ENCODE data around the gene CD24. TPM values are rescaled to one million over a fixed set of nuclear protein-coding genes. Genes with fewer than 3 reads are reported as not detected.
A peak's percentile ranks its signal among the peaks of the same experiment; 100 is the strongest.

Gene CD24
- total and polyA plus RNA-seq, 7 donors, result 0.26 to 1.5 (median 0.69) TPM

DNA sequence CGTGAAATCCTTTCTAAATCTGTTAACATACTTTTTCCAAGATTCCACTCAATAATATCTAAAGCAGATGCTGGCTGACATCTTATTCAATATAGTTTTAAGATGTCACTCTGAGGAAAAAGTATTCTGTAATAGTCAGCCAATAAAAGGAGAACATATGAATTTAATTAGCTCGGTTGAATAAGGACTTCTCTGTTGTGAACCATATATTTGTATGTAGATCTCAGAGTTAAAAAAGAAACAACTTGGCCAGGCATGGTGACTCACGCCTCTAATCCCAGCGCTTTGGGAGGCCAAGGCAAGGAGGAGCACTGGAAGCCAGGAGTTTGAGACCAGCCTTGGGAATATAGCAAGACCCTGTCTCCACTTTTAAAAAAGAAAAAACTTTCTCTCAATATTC is 7.4 kb upstream of the CD24 start:
- no peak overlapping the region for H3K4me3 ChIP-seq
- no peak overlapping the region for H3K27ac ChIP-seq
- no peaks in the 10 kb centered on the region for H3K4me1 ChIP-seq
- TF ChIP-seq, protein P1, sequence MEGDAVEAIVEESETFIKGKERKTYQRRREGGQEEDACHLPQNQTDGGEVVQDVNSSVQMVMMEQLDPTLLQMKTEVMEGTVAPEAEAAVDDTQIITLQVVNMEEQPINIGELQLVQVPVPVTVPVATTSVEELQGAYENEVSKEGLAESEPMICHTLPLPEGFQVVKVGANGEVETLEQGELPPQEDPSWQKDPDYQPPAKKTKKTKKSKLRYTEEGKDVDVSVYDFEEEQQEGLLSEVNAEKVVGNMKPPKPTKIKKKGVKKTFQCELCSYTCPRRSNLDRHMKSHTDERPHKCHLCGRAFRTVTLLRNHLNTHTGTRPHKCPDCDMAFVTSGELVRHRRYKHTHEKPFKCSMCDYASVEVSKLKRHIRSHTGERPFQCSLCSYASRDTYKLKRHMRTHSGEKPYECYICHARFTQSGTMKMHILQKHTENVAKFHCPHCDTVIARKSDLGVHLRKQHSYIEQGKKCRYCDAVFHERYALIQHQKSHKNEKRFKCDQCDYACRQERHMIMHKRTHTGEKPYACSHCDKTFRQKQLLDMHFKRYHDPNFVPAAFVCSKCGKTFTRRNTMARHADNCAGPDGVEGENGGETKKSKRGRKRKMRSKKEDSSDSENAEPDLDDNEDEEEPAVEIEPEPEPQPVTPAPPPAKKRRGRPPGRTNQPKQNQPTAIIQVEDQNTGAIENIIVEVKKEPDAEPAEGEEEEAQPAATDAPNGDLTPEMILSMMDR (IDR thresholded peaks at IDR 0.05), result no peak
- intact Hi-C loops (cut with DNase I), result loop anchor here in 1 of 2 donors (10.0 kb wide), 1 partner anchor 377 kb away; no protein-coding TSS in a partner anchor
- H3K36me3 ChIP-seq (ENCODE audit: insufficient read depth in 1 of 2, low read depth in 1 of 2), result no peaks in the 10 kb centered on the region
- H3K9me3 ChIP-seq, result no peaks in the 10 kb centered on the region
- 57 to 66% (median 65%) methylated on average over 4 of the region's 4 CpGs for WGBS, 3 donors
- ATAC-seq (no peak), DNase-seq (no peak)
- peaks cover 0 to 46% (median 3%) of the 10 kb centered on the region in 3 donors for H3K27me3 ChIP-seq (ENCODE audit: insufficient read depth in 3 of 3, low read length in 2 of 3)

DNA sequence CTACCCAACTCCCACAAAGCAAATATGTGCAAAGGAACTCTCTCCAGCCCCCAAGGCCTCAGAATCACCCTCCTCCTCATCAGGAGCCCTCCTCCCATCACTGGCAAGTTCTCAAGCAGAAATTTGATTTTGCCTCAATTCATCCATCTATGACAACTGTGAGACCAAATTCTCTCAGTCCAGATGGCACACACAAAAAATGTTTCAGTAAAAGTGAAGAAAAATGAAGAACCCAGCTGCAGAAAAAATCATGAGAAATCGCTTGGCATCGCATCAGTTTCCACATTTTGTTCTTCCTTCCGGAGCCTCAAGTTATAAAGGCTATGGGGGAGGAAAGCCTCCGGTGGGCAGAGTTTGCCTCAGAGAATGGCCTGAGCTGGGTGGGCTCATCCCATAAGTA is 6.4 kb upstream of the CD24 start:
- intact Hi-C loops (cut with DNase I), result loop anchor here in 1 of 2 donors (10.0 kb wide), 1 partner anchor 376 kb away; no protein-coding TSS in a partner anchor
- Histone ChIP-seq H3K9me3 (no peaks in the 10 kb centered on the region), H3K4me1 (no peaks in the 10 kb centered on the region), H3K27ac (no peak overlapping the region), H3K4me3 (no peak overlapping the region), H3K27me3 (ENCODE audit: insufficient read depth in 3 of 3, low read length in 2 of 3) (peaks cover 0 to 49% (median 3%) of the 10 kb centered on the region in 3 donors), H3K36me3 (ENCODE audit: insufficient read depth in 1 of 2, low read depth in 1 of 2) (no peaks in the 10 kb centered on the region)
- WGBS, 3 donors, result 72 to 77% (median 76%) methylated on average over 4 of the region's 4 CpGs
- DNase-seq (no peak), ATAC-seq (no peak)
- TF ChIP-seq, protein P1 (IDR thresholded peaks at IDR 0.05), result no peak

DNA sequence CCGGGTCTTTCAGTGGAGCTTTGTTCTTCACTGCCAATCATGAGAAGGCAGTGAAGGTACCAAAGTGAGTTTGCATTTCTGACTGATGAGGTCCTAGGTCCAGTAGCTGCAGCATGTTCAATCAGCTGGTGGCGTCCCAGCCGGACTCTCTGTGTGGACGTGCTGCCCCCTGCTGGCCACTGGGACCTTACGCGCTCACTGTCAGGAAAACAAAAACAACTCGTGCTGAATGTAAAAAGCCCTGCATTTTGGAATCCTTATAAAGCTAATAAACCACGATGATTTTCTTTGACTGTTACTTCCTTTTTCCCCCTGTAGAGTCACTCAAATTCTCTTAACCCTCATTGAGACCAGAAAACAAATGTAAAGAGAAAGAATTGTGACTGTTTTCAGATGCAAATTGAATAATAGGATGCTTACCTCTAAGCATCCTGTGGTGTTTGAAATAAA is 4.9 kb upstream of the CD24 start:
- peak; percentile 85 to 91 for DNase-seq
- TF ChIP-seq, protein P1 (IDR thresholded peaks at IDR 0.05), result peak; percentile 93
- peak; percentile 87 to 94 (median 89) for ATAC-seq
- H3K36me3 ChIP-seq (ENCODE audit: insufficient read depth in 1 of 2, low read depth in 1 of 2), result no peaks in the 10 kb centered on the region
- peaks cover under 1% of the 10 kb centered on the region for H3K4me1 ChIP-seq
- 0 to 1% (median 0%) methylated on average over 8 of the region's 8 CpGs for WGBS, 3 donors
- no peak overlapping the region for H3K27ac ChIP-seq
- H3K27me3 ChIP-seq (ENCODE audit: insufficient read depth in 3 of 3, low read length in 2 of 3), result peaks cover 0 to 49% (median 5%) of the 10 kb centered on the region in 3 donors
- no peaks in the 10 kb centered on the region for H3K9me3 ChIP-seq
- intact Hi-C loops (cut with DNase I), result loop anchor here (2.0 to 5.0 kb wide), 4 partner anchors 371 to 642 kb away; no protein-coding TSS in a partner anchor
- no peak overlapping the region for H3K4me3 ChIP-seq

DNA sequence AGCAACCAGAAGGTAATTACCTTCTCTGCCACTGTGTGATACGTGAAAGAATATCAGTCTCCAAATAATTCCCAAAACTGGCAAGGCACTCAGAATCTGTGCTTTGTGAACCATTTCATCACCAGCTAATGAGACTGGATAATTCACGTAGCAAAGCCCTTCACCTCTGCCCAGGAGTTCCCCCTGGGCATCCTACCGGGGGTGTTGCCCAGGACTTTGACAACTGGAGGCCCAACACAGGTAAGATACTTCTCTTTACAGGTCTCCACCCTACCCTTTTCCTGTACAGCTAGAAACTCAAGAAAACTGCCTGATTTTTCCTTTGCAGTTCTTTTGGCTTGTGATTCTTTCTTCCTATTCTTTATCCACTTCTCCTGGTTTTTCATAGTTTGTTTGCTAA is 2.7 kb upstream of the CD24 start:
- intact Hi-C loops (cut with DNase I), result loop anchor here in 1 of 2 donors (5.0 kb wide), 1 partner anchor 640 kb away; no protein-coding TSS in a partner anchor
- Histone ChIP-seq H3K4me3 (no peak overlapping the region), H3K27ac (no peak overlapping the region), H3K4me1 (peaks cover 12% of the 10 kb centered on the region), H3K9me3 (no peaks in the 10 kb centered on the region), H3K36me3 (ENCODE audit: insufficient read depth in 1 of 2, low read depth in 1 of 2) (no peaks in the 10 kb centered on the region), H3K27me3 (ENCODE audit: insufficient read depth in 3 of 3, low read length in 2 of 3) (peaks cover 0 to 54% (median 12%) of the 10 kb centered on the region in 3 donors)
- TF ChIP-seq, protein P1 (IDR thresholded peaks at IDR 0.05), result no peak
- DNase-seq, result no peak
- no peak for ATAC-seq
- 66 to 74% (median 67%) methylated on average over 3 of the region's 3 CpGs for WGBS, 3 donors

DNA sequence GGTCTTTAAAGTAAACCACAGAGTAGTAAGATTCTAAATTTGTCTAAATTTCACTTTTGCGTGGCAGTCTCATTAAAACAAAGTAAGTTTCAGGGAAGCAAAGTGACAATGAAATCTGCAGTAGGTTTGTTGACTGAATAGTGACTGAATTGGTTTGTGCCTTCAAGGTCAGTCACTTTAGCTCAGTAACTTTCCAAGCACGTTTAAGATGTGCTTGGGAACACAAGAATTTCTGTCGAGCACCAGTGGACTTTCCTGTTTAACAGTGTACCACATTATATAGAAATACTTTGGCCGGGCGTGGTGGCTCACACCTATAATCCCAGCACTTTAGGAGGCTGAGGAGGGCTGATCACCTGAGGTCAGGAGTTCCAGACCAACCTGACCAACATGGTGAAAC is 1.7 kb upstream of the CD24 start:
- Histone ChIP-seq H3K4me3 (no peak overlapping the region), H3K27me3 (ENCODE audit: insufficient read depth in 3 of 3, low read length in 2 of 3) (peaks cover 0 to 63% (median 12%) of the 10 kb centered on the region in 3 donors), H3K27ac (no peak overlapping the region), H3K4me1 (peaks cover 12% of the 10 kb centered on the region), H3K36me3 (ENCODE audit: insufficient read depth in 1 of 2, low read depth in 1 of 2) (no peaks in the 10 kb centered on the region), H3K9me3 (no peaks in the 10 kb centered on the region)
- intact Hi-C loops (cut with DNase I), result loop anchor here in 1 of 2 donors (5.0 kb wide), 1 partner anchor 639 kb away; no protein-coding TSS in a partner anchor
- TF ChIP-seq, protein P1 (IDR thresholded peaks at IDR 0.05), result no peak
- 71 to 77% (median 75%) methylated on average over 5 of the region's 5 CpGs for WGBS, 3 donors
- DNase-seq (no peak), ATAC-seq (no peak)

All from psoas muscle (tissue), 8 donors.